ENCODE measurements around the gene AADACL4. TPM values are rescaled to one million over a fixed set of nuclear protein-coding genes. Genes with fewer than 3 reads are reported as not detected.

The AADACL4 gene
- total RNA-seq, 1 experiment from 2014 or later: not detected

DNA sequence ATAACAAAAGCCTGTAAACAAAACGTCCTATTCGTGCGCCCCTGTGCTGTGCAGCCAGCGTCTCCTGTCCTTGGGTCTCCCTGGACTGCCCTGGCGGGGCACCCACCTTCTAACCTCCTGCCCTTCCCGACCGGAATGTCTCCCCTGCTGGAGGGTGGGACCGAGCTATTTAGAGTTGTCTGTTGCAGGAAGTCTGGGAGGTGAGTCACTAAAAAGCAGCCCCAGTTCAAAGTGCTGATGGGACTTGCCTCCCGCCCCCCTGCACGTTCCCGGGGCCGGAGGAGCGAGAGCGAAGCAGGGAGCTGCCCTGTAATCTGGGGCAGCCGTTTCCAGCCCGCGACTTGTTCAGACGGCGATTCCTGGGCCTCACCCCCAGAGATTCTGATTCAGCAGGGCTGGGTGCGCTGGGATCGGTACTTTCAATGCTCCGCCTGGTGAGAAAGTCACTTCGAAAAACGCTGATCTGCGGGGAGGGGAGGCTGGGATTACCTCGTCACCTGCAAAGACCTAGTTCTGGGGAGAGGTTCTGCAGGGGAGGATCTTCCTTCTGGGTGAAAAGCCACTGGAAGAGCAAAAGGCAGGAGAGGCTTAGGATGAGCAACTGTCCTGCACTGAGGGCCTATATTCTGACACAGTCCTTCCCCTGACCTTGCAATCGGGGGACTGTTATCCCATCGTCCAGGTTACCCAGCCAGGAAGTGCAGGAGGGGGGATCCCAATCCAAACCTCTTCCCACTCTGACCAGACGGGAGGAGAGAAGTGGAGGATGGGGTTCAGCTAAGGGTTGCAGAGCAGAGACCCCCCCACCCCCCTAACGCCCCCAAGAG is 24.7 kb upstream of the AADACL4 start:
- peak; percentile 53 for ATAC-seq
- H3K9me3 ChIP-seq (ENCODE audit: control insufficient read depth, insufficient read depth, low read depth, low read length): no peaks in the 10 kb centered on the region
- in situ Hi-C loops (cut with HindIII; ENCODE audit: low pct_unique_long_range_greater_than_20kb, low sequenced_read_pairs) (no loop called here), intact Hi-C loops (cut with micrococcal nuclease; ENCODE audit: unreplicated experiment) (loop anchor here (2.0 kb wide), 1 partner anchor 24 kb away; no protein-coding TSS in a partner anchor)
- ChIA-PET CTCF (interaction anchor here (0.7 to 1.4 kb wide), 8 partner anchors 12 to 424 kb away, joined by 3 to 7 read pairs (median 4); no protein-coding TSS in a partner anchor), POLR2A (no interaction called here)
- DNase-seq (ENCODE audit: low read depth, low spot score): no peak
- no peaks in the 10 kb centered on the region for H3K27me3 ChIP-seq (ENCODE audit: control insufficient read depth, insufficient read depth, low read length)
- H3K4me3 ChIP-seq (ENCODE audit: low read depth in 2 of 2, low read length in 2 of 2): peak overlapping the region; percentile 92 to 95
- H3K4me1 ChIP-seq (ENCODE audit: control insufficient read depth, insufficient read depth, low read length): peaks cover 55% of the 10 kb centered on the region
- H3K36me3 ChIP-seq (ENCODE audit: control insufficient read depth, insufficient read depth, low read length): peaks cover 2% of the 10 kb centered on the region; the same call in 1 of the 2 replicates
- peak overlapping the region; percentile 95 for H3K27ac ChIP-seq (ENCODE audit: low read length)
- no peak for TF ChIP-seq SIN3A (IDR thresholded peaks at IDR 0.05; ENCODE audit: borderline replicate concordance, insufficient read depth, low read depth, low read length)
- TF ChIP-seq, protein P1, sequence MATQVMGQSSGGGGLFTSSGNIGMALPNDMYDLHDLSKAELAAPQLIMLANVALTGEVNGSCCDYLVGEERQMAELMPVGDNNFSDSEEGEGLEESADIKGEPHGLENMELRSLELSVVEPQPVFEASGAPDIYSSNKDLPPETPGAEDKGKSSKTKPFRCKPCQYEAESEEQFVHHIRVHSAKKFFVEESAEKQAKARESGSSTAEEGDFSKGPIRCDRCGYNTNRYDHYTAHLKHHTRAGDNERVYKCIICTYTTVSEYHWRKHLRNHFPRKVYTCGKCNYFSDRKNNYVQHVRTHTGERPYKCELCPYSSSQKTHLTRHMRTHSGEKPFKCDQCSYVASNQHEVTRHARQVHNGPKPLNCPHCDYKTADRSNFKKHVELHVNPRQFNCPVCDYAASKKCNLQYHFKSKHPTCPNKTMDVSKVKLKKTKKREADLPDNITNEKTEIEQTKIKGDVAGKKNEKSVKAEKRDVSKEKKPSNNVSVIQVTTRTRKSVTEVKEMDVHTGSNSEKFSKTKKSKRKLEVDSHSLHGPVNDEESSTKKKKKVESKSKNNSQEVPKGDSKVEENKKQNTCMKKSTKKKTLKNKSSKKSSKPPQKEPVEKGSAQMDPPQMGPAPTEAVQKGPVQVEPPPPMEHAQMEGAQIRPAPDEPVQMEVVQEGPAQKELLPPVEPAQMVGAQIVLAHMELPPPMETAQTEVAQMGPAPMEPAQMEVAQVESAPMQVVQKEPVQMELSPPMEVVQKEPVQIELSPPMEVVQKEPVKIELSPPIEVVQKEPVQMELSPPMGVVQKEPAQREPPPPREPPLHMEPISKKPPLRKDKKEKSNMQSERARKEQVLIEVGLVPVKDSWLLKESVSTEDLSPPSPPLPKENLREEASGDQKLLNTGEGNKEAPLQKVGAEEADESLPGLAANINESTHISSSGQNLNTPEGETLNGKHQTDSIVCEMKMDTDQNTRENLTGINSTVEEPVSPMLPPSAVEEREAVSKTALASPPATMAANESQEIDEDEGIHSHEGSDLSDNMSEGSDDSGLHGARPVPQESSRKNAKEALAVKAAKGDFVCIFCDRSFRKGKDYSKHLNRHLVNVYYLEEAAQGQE (IDR thresholded peaks at IDR 0.05; ENCODE audit: insufficient read depth in 1 of 2, low read depth in 2 of 2, low read length in 1 of 2): peak in 1 of 2 experiments; percentile 23; a peak in 1 of 4 replicates
- TF ChIP-seq TCF7L2 (IDR thresholded peaks at IDR 0.05; ENCODE audit: low read depth, low read length): peak; percentile 71
- TF ChIP-seq, protein P2, sequence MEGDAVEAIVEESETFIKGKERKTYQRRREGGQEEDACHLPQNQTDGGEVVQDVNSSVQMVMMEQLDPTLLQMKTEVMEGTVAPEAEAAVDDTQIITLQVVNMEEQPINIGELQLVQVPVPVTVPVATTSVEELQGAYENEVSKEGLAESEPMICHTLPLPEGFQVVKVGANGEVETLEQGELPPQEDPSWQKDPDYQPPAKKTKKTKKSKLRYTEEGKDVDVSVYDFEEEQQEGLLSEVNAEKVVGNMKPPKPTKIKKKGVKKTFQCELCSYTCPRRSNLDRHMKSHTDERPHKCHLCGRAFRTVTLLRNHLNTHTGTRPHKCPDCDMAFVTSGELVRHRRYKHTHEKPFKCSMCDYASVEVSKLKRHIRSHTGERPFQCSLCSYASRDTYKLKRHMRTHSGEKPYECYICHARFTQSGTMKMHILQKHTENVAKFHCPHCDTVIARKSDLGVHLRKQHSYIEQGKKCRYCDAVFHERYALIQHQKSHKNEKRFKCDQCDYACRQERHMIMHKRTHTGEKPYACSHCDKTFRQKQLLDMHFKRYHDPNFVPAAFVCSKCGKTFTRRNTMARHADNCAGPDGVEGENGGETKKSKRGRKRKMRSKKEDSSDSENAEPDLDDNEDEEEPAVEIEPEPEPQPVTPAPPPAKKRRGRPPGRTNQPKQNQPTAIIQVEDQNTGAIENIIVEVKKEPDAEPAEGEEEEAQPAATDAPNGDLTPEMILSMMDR (IDR thresholded peaks at IDR 0.05): no peak
- TF ChIP-seq POLR2AphosphoS5 (IDR thresholded peaks at IDR 0.05; ENCODE audit: low read depth, low read length): peak; percentile 63
- BruUV-seq (replicated peaks): TSS peak; percentile 65

DNA sequence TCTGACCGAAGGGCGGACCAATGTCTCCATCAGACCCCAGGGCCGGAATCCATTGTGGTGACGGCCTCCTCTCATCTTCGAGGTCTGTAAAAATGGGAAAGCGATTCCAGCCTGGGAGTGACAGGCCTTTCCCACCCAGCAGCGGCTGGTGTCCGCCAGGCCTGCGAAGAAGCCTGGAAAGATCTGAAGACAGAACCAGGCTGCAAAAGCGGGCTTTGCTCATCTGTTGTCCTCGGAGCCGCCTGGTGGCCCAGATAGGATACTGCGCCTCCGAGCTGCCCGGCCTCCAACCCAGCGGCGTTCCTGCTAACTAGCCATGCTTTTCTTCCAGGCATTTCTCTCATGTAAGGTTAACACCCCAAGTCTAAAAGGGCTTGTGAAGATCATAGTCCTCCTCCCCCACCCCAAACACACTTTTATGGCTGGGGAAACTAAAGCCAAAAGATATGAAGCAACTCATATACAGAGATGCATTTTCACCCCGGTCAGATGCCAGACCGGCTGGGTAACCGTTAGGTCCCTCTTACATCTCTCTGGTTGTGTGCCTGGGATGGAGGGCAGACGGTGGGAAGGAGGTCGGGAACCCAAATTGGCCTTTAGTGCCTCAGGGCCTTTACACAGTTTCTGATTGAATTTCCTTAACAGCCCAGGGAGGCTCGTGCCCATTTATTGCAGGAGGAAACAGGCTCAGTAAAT is 23.9 kb upstream of the AADACL4 start:
- in situ Hi-C loops (cut with HindIII; ENCODE audit: low pct_unique_long_range_greater_than_20kb, low sequenced_read_pairs): no loop called here
- Histone ChIP-seq H3K9me3 (ENCODE audit: control insufficient read depth, insufficient read depth, low read depth, low read length) (no peaks in the 10 kb centered on the region), H3K4me3 (ENCODE audit: low read depth in 2 of 2, low read length in 2 of 2) (peak overlapping the region; percentile 92 to 95), H3K27me3 (ENCODE audit: control insufficient read depth, insufficient read depth, low read length) (no peaks in the 10 kb centered on the region), H3K36me3 (ENCODE audit: control insufficient read depth, insufficient read depth, low read length) (peaks cover 2% of the 10 kb centered on the region; the same call in 1 of the 2 replicates), H3K4me1 (ENCODE audit: control insufficient read depth, insufficient read depth, low read length) (peaks cover 47% of the 10 kb centered on the region), H3K27ac (ENCODE audit: low read length) (peak overlapping the region; percentile 95)
- TF ChIP-seq, protein P1 (IDR thresholded peaks at IDR 0.05; ENCODE audit: insufficient read depth in 1 of 2, low read depth in 2 of 2, low read length in 1 of 2): no peak
- TF ChIP-seq, protein P2 (IDR thresholded peaks at IDR 0.05): peak; percentile 97
- TF ChIP-seq POLR2AphosphoS5 (IDR thresholded peaks at IDR 0.05; ENCODE audit: low read depth, low read length): 0 out of 2 replicates have a peak, but pooled peaks have one; percentile 23
- ChIA-PET CTCF (interaction anchor here (0.5 to 1.1 kb wide), 8 partner anchors 11 to 425 kb away, joined by 3 to 7 read pairs (median 4); no protein-coding TSS in a partner anchor), POLR2A (no interaction called here)
- peak; percentile 69 for ATAC-seq
- intact Hi-C loops (cut with micrococcal nuclease; ENCODE audit: unreplicated experiment): loop anchor here (2.0 to 5.0 kb wide), 3 partner anchors 25 to 298 kb away; no protein-coding TSS in a partner anchor
- BruUV-seq (replicated peaks): no TSS peak
- peak; percentile 69 for DNase-seq (ENCODE audit: low read depth, low spot score)

Measured in Panc1 (cell line).